B cell (primary cell): Measurements from ENCODE around the gene PRR14. TPM values are rescaled to one million over a fixed set of nuclear protein-coding genes. Genes with fewer than 3 reads are reported as not detected.

ENCODE experiments used
- ATAC-seq: fragments of 200-7000 bp; cut with Tn5 transposase; one replicate; pipeline ENCODE4 v1.10.0; 2021; ENCODE audit warnings: low read depth, mild to moderate bottlenecking, moderate number of reproducible peaks, moderate library complexity
- CTCF ChIA-PET: fragments of 350-600 bp; sonication (Branson Sonifier 250); formaldehyde crosslinking; loops from one replicate; lab custom pipeline; 2021; ENCODE audit warnings: antibody characterized with exemption, inconsistent platforms; lab: Charles Lee
- POLR2A ChIA-PET: fragments of 350-600 bp; sonication (Branson Sonifier 250); formaldehyde crosslinking; loops from one replicate; lab custom pipeline; 2021; ENCODE audit warnings: antibody characterized with exemption; lab: Charles Lee
- DNase-seq: peaks from one replicate; pipeline ENCODE4 v3.0.0; 2013
- H2AFZ ChIP-seq: 2 replicates; pipeline ENCODE4 v1.6.1; 2012; ENCODE audit warnings: mild to moderate bottlenecking, low read depth, low read length; ENCODE audit not compliant: insufficient read depth, poor library complexity, severe bottlenecking
- H3K27ac ChIP-seq, 2 donors: 1 replicate in 1 of 2; 2 replicates in 1 of 2; pipeline ENCODE4 v1.5.1; 2012 to 2013; ENCODE audit warnings: low read length in 2 of 2, mild to moderate bottlenecking in 2 of 2, moderate library complexity in 1 of 2
- H3K27me3 ChIP-seq, 4 experiments: fragments of 200-600 bp in 1 of 4; sonication (generic) in 1 of 4; replicated peaks in 1 of 4; 1 replicate in 2 of 4; 2 replicates in 2 of 4; pipeline versions ENCODE4 v1.6.1 to v1.7.0; 2013 to 2016; ENCODE audit warnings: low read length in 3 of 4, mild to moderate bottlenecking in 2 of 4, mixed read lengths in 1 of 4, moderate library complexity in 1 of 4; ENCODE audit not compliant: insufficient read depth in 4 of 4, control insufficient read depth in 3 of 4; ENCODE audit errors: control extremely low read depth in 1 of 4
- H3K36me3 ChIP-seq, 2 experiments: replicated peaks in 1 of 2; 1 replicate in 1 of 2; 2 replicates in 1 of 2; pipeline versions ENCODE4 v1.6.1 to v1.7.1; 2013; ENCODE audit warnings: low read length in 1 of 2; ENCODE audit not compliant: insufficient read depth in 2 of 2, control insufficient read depth in 1 of 2; ENCODE audit errors: control extremely low read depth in 1 of 2, extremely low read depth in 1 of 2
- H3K4me1 ChIP-seq, 2 donors: fragments of 200-600 bp in 1 of 2; sonication (generic) in 1 of 2; 1 replicate in 1 of 2; 2 replicates in 1 of 2; pipeline versions ENCODE4 v1.5.1 to v1.6.1; 2013 to 2017; ENCODE audit warnings: low read length in 2 of 2; ENCODE audit not compliant: control insufficient read depth in 2 of 2, insufficient read depth in 2 of 2
- H3K4me2 ChIP-seq: replicated peaks from 2 replicates; pipeline ENCODE3; 2012; ENCODE audit warnings: mild to moderate bottlenecking, low read depth, low read length; ENCODE audit not compliant: poor library complexity, severe bottlenecking
- H3K4me3 ChIP-seq, 5 experiments: fragments of 200-600 bp in 1 of 5; sonication (generic) in 1 of 5; 1 replicate in 3 of 5; 2 replicates in 2 of 5; pipeline versions ENCODE4 v1.5.1 to v1.7.0; 2011 to 2016; ENCODE audit warnings: low read length in 4 of 5, mild to moderate bottlenecking in 4 of 5, low read depth in 2 of 5, control low read depth in 1 of 5, moderate library complexity in 1 of 5; ENCODE audit not compliant: insufficient read depth in 1 of 5; ENCODE audit errors: control extremely low read depth in 1 of 5, extremely low read depth in 1 of 5
- H3K79me2 ChIP-seq: fragments of 200-600 bp; sonication (generic); one replicate; pipeline ENCODE4 v1.6.0; 2016; ENCODE audit warnings: low read length; ENCODE audit not compliant: control insufficient read depth, insufficient read depth
- H3K9ac ChIP-seq: fragments of 200-600 bp; sonication (generic); 2 replicates; pipeline ENCODE4 v1.6.1; 2017; ENCODE audit warnings: mild to moderate bottlenecking, low read length, moderate library complexity
- H3K9me3 ChIP-seq, 3 donors: one replicate each; pipeline versions ENCODE4 v1.6.1 to v1.7.1; 2013; ENCODE audit warnings: low read length in 2 of 3; ENCODE audit not compliant: control insufficient read depth in 2 of 3, insufficient read depth in 1 of 3; ENCODE audit errors: control extremely low read depth in 1 of 3
- H4K20me1 ChIP-seq: 2 replicates; pipeline ENCODE4 v1.6.0; 2012; ENCODE audit warnings: mild to moderate bottlenecking, low read length; ENCODE audit not compliant: insufficient read depth, control insufficient read depth, poor library complexity, severe bottlenecking
- H3K27ac Mint-ChIP-seq: one replicate; pipeline ENCODE4 v1.8.0; 2021; ENCODE audit warnings: mixed read lengths
- H3K27me3 Mint-ChIP-seq: one replicate; pipeline ENCODE4 v1.8.0; 2021; ENCODE audit warnings: mixed read lengths
- H3K4me1 Mint-ChIP-seq: one replicate; pipeline ENCODE4 v1.8.0; 2021; ENCODE audit warnings: mixed read lengths
- H3K4me3 Mint-ChIP-seq: one replicate; pipeline ENCODE4 v1.8.0; 2021; ENCODE audit warnings: mixed read lengths
- H3K9me3 Mint-ChIP-seq: one replicate; pipeline ENCODE4 v1.8.0; 2022; ENCODE audit warnings: mixed read lengths; ENCODE audit not compliant: insufficient read depth
- EZH2 ChIP-seq: IDR thresholded peaks from 2 replicates; pipeline ENCODE4 v1.6.1; 2012; ENCODE audit warnings: borderline replicate concordance, low read depth, mild to moderate bottlenecking, moderate library complexity, low read length; ENCODE audit not compliant: insufficient read depth, poor library complexity, severe bottlenecking
- WGBS: methylation state at CpG from one replicate; pipeline ENCODE4 v1.1.5; 2013; ENCODE audit warnings: missing lambda C conversion rate; ENCODE audit not compliant: insufficient coverage; 5-methylcytosine and 5-hydroxymethylcytosine counted together
- intact Hi-C: fragments of 100-400 bp; cut with micrococcal nuclease; formaldehyde crosslinking; loops from one replicate; pipeline ENCODE4 v1.10.0; 2022
- polyA plus RNA-seq: library from polyadenylated mRNA; depleted of rRNA; stranded (reverse); fragments of >200 nt; gene quantifications from 2 replicates; pipeline ENCODE4 v1.2.3, GENCODE V29; 2012
- total RNA-seq, 2 donors: library from RNA; stranded (reverse); fragments of 120-200 nt in 1 of 2; gene quantifications; 1 replicate in 1 of 2; 2 replicates in 1 of 2; pipeline versions ENCODE4 v1.2.3 to v1.2.4, GENCODE V29; 2013 to 2022
- TF ChIP-seq, protein P1 (sequence below): fragments of 200-600 bp; IDR thresholded peaks from one replicate; pipeline ENCODE4 v1.8.0; 2022; ENCODE audit warnings: antibody characterized with exemption, mild to moderate bottlenecking

Gene PRR14
- total and polyA plus RNA-seq, 2 donors (not counting 1 experiment from before 2014, with no cell fraction given), result 62.4 to 95.8 TPM

- no peaks in the 10 kb centered on the region for H3K9me3 ChIP-seq
- no peak overlapping the region for H3K4me2 ChIP-seq
- H2AFZ ChIP-seq, result no peak overlapping the region
- intact Hi-C loops, result no loop called here
- Mint-ChIP-seq H3K4me3 (no peak overlapping the region), H3K27ac (no peak overlapping the region), H3K9me3 (no peaks in the 10 kb centered on the region), H3K4me1 (peaks cover 3% of the 10 kb centered on the region), H3K27me3 (no peaks in the 10 kb centered on the region)
- ChIA-PET CTCF (no interaction called here), POLR2A (interaction anchor here (0.7 kb wide), 1 partner anchor 10 kb away, joined by 3 read pairs; no protein-coding TSS in a partner anchor)
- 96% methylated on average over 9 of the region's 14 CpGs for WGBS
- no peak overlapping the region for H3K4me3 ChIP-seq
- ATAC-seq (no peak), DNase-seq (no peak)
- H3K79me2 ChIP-seq, result no peaks in the 10 kb centered on the region
- no peak overlapping the region for H3K27ac ChIP-seq
- H3K27me3 ChIP-seq, result no peaks in the 10 kb centered on the region
- peaks cover 2 to 53% of the 10 kb centered on the region in 2 experiments for H3K36me3 ChIP-seq
- TF ChIP-seq, protein P1, sequence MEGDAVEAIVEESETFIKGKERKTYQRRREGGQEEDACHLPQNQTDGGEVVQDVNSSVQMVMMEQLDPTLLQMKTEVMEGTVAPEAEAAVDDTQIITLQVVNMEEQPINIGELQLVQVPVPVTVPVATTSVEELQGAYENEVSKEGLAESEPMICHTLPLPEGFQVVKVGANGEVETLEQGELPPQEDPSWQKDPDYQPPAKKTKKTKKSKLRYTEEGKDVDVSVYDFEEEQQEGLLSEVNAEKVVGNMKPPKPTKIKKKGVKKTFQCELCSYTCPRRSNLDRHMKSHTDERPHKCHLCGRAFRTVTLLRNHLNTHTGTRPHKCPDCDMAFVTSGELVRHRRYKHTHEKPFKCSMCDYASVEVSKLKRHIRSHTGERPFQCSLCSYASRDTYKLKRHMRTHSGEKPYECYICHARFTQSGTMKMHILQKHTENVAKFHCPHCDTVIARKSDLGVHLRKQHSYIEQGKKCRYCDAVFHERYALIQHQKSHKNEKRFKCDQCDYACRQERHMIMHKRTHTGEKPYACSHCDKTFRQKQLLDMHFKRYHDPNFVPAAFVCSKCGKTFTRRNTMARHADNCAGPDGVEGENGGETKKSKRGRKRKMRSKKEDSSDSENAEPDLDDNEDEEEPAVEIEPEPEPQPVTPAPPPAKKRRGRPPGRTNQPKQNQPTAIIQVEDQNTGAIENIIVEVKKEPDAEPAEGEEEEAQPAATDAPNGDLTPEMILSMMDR, result no peak
- TF ChIP-seq EZH2, result no peak
- no peaks in the 10 kb centered on the region for H3K4me1 ChIP-seq
- H3K9ac ChIP-seq, result no peak overlapping the region
- peaks cover 53% of the 10 kb centered on the region for H4K20me1 ChIP-seq
Measured at GRCh38 chr16:30669903-30670824, 19.4 kb downstream of the PRR14 start.

GRCh38 chr16:30675143-30675542 lies 24.4 kb downstream of the PRR14 start:
- H3K27me3 Mint-ChIP-seq, result no peaks in the 10 kb centered on the region
- no peak overlapping the region for H3K9ac ChIP-seq
- WGBS, result 91% methylated on average over 6 of the region's 10 CpGs
- no peaks in the 10 kb centered on the region for H3K4me1 Mint-ChIP-seq
- H3K4me3 ChIP-seq, result no peak overlapping the region
- no peaks in the 10 kb centered on the region for H3K4me1 ChIP-seq
- H3K27me3 ChIP-seq, result no peaks in the 10 kb centered on the region
- intact Hi-C loops, result no loop called here
- H3K27ac ChIP-seq, result no peak overlapping the region
- TF ChIP-seq, protein P1, result no peak
- TF ChIP-seq EZH2, result no peak
- H3K79me2 ChIP-seq, result no peaks in the 10 kb centered on the region
- ChIA-PET POLR2A (no interaction called here), CTCF (no interaction called here)
- H4K20me1 ChIP-seq, result peaks cover 4% of the 10 kb centered on the region
- no peaks in the 10 kb centered on the region for H3K9me3 ChIP-seq
- ATAC-seq (no peak), DNase-seq (no peak)
- H2AFZ ChIP-seq, result no peak overlapping the region
- no peak overlapping the region for H3K4me2 ChIP-seq
- no peak overlapping the region for H3K4me3 Mint-ChIP-seq
- no peaks in the 10 kb centered on the region for H3K9me3 Mint-ChIP-seq
- no peak overlapping the region for H3K27ac Mint-ChIP-seq
- H3K36me3 ChIP-seq, result peaks cover 0 to 7% of the 10 kb centered on the region in 2 experiments
